ENCODE measurements around the gene GPATCH4. TPM values are rescaled to one million over a fixed set of nuclear protein-coding genes. Genes with fewer than 3 reads are reported as not detected.
"Not testable (repeated sequence)": the region's sequence is repeated elsewhere in the genome, so short reads cannot be mapped to it uniquely, and the experiment has no call there.

GPATCH4 gene
- total RNA-seq, 1 donor from 2014 or later = 24.0 TPM

- Mint-ChIP-seq H3K4me1 (peaks cover 23% of the 10 kb centered on the region), H3K27me3 (ENCODE audit: low read depth) (peaks cover 56% of the 10 kb centered on the region), H3K4me3 (no peak within 1 kb of the TSS), H3K27ac (no peak within 1 kb of the TSS), H3K9me3 (no peaks in the 10 kb centered on the region), H3K36me3 (no peaks in the 10 kb centered on the region)
- DNase-seq (ENCODE audit: low spot score in 2 of 2, unreplicated experiment in 2 of 2) = no peak
- no peak for TF ChIP-seq CTCF (IDR thresholded peaks at IDR 0.05; ENCODE audit: unreplicated experiment)
Observed at GRCh38 chr1:156618853-156619581, 17.7 kb upstream of the GPATCH4 start, which contains the start of gene HAPLN2. TSS of gene HAPLN2 (plus strand) at chr1:156619415. CDS start at chr1:156623491, 4,076 bp downstream.

GRCh38 chr1:156616463-156616862, 15.2 kb upstream of the GPATCH4 start:
- no peaks in the 10 kb centered on the region for H3K9me3 Mint-ChIP-seq
- no peaks in the 10 kb centered on the region for H3K36me3 Mint-ChIP-seq
- TF ChIP-seq CTCF (IDR thresholded peaks at IDR 0.05; ENCODE audit: unreplicated experiment) = no peak
- H3K27me3 Mint-ChIP-seq (ENCODE audit: low read depth) = peaks cover 46% of the 10 kb centered on the region
- peaks cover 23% of the 10 kb centered on the region for H3K4me1 Mint-ChIP-seq
- peak overlapping the region; percentile 60 for H3K27ac Mint-ChIP-seq
- H3K4me3 Mint-ChIP-seq = no peak overlapping the region
- peak; percentile 40 to 76 for DNase-seq (ENCODE audit: low spot score in 2 of 2, unreplicated experiment in 2 of 2)

- H3K27ac Mint-ChIP-seq = peak overlapping the region; percentile 60
- no peaks in the 10 kb centered on the region for H3K36me3 Mint-ChIP-seq
- no peak for TF ChIP-seq CTCF (IDR thresholded peaks at IDR 0.05; ENCODE audit: unreplicated experiment)
- peaks cover 23% of the 10 kb centered on the region for H3K4me1 Mint-ChIP-seq
- no peak for DNase-seq (ENCODE audit: low spot score in 2 of 2, unreplicated experiment in 2 of 2)
- H3K9me3 Mint-ChIP-seq = no peaks in the 10 kb centered on the region
- H3K4me3 Mint-ChIP-seq = no peak overlapping the region
- peaks cover 43% of the 10 kb centered on the region for H3K27me3 Mint-ChIP-seq (ENCODE audit: low read depth)
Observed at GRCh38 chr1:156615946-156616345, 14.7 kb upstream of the GPATCH4 start.

GRCh38 chr1:156612666-156613065, 11.4 kb upstream of the GPATCH4 start:
- TF ChIP-seq CTCF (IDR thresholded peaks at IDR 0.05; ENCODE audit: unreplicated experiment) = no peak
- H3K9me3 Mint-ChIP-seq = no peaks in the 10 kb centered on the region

GRCh38 chr1:156610072-156610471, 8.8 kb upstream of the GPATCH4 start:
- DNase-seq (ENCODE audit: low spot score in 2 of 2, unreplicated experiment in 2 of 2); H3K27ac Mint-ChIP-seq; H3K36me3 Mint-ChIP-seq; H3K4me3 Mint-ChIP-seq; H3K9me3 Mint-ChIP-seq; H3K4me1 Mint-ChIP-seq: not testable (repeated sequence)
- H3K27me3 Mint-ChIP-seq (ENCODE audit: low read depth) = peaks cover 25% of the 10 kb centered on the region

More at GRCh38 chr1:156612666-156613065, 11.4 kb upstream of the GPATCH4 start:
- no peak overlapping the region for H3K4me3 Mint-ChIP-seq
- H3K36me3 Mint-ChIP-seq = no peaks in the 10 kb centered on the region
- no peak for DNase-seq (ENCODE audit: low spot score in 2 of 2, unreplicated experiment in 2 of 2)
- H3K27ac Mint-ChIP-seq = no peak overlapping the region
- H3K27me3 Mint-ChIP-seq (ENCODE audit: low read depth) = peaks cover 25% of the 10 kb centered on the region
- peaks cover 25% of the 10 kb centered on the region for H3K4me1 Mint-ChIP-seq

GRCh38 chr1:156608981-156609380, 7.7 kb upstream of the GPATCH4 start:
- no peak overlapping the region for H3K4me3 Mint-ChIP-seq
- peaks cover 20% of the 10 kb centered on the region for H3K27me3 Mint-ChIP-seq (ENCODE audit: low read depth)
- H3K9me3 Mint-ChIP-seq = no peaks in the 10 kb centered on the region
- H3K27ac Mint-ChIP-seq = no peak overlapping the region
- H3K4me1 Mint-ChIP-seq = peaks cover 2% of the 10 kb centered on the region
- peak; percentile 54 for TF ChIP-seq CTCF (IDR thresholded peaks at IDR 0.05; ENCODE audit: unreplicated experiment)
- no peak for DNase-seq (ENCODE audit: low spot score in 2 of 2, unreplicated experiment in 2 of 2)
- H3K36me3 Mint-ChIP-seq = no peaks in the 10 kb centered on the region
